BE2C (cell line): Measurements from ENCODE around the gene MNS1.

Experiments used
- DNase-seq: peaks from one replicate; pipeline ENCODE4 v3.0.0-alpha.2; 2020
- H3K27me3 ChIP-seq: fragments of 250-450 bp; sonication (Bioruptor Pico); 2 replicates; pipeline ENCODE4 v1.5.1; 2020; ENCODE audit warnings: mild to moderate bottlenecking
- H3K36me3 ChIP-seq: fragments of 250-450 bp; sonication (Bioruptor Pico); 2 replicates; pipeline ENCODE4 v1.5.1; 2020; ENCODE audit warnings: mild to moderate bottlenecking
- H3K4me1 ChIP-seq: fragments of 250-450 bp; sonication (Bioruptor Pico); 2 replicates; pipeline ENCODE4 v1.5.1; 2020
- H3K4me3 ChIP-seq: 2 replicates; pipeline ENCODE4 v1.5.1; 2011; ENCODE audit warnings: low read depth, low read length
- H3K9me3 ChIP-seq: fragments of 250-450 bp; sonication (Bioruptor Pico); 2 replicates; pipeline ENCODE4 v1.5.1; 2020
- TF ChIP-seq, protein P1 (sequence below): IDR thresholded peaks from 2 replicates; pipeline ENCODE4 v1.5.1; 2012; ENCODE audit warnings: mild to moderate bottlenecking, low read depth, low read length

MNS1 gene

DNA sequence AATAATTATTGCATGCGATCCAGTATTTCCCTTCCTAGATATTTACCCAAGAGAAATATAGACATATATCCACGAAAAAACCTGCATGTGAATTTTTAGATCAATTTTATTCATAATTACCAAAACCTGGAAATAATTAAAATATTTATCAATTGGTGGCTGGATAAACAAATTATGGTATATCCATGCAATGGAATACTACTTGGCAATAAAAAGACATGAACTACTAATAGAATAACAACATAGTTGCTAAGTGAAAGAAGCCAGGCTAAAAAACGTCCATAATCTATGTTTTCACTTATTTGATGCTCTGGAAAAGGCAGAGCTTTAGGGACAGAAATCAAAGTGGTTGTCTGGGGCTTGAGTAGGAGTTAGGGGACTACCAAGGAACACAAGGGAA lies 79.0 kb downstream of the MNS1 start:
- no peak for DNase-seq
- TF ChIP-seq, protein P1, sequence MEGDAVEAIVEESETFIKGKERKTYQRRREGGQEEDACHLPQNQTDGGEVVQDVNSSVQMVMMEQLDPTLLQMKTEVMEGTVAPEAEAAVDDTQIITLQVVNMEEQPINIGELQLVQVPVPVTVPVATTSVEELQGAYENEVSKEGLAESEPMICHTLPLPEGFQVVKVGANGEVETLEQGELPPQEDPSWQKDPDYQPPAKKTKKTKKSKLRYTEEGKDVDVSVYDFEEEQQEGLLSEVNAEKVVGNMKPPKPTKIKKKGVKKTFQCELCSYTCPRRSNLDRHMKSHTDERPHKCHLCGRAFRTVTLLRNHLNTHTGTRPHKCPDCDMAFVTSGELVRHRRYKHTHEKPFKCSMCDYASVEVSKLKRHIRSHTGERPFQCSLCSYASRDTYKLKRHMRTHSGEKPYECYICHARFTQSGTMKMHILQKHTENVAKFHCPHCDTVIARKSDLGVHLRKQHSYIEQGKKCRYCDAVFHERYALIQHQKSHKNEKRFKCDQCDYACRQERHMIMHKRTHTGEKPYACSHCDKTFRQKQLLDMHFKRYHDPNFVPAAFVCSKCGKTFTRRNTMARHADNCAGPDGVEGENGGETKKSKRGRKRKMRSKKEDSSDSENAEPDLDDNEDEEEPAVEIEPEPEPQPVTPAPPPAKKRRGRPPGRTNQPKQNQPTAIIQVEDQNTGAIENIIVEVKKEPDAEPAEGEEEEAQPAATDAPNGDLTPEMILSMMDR: no peak
- Histone ChIP-seq H3K36me3 (no peaks in the 10 kb centered on the region), H3K4me1 (no peaks in the 10 kb centered on the region), H3K27me3 (no peaks in the 10 kb centered on the region), H3K9me3 (no peaks in the 10 kb centered on the region), H3K4me3 (no peak overlapping the region)

DNA sequence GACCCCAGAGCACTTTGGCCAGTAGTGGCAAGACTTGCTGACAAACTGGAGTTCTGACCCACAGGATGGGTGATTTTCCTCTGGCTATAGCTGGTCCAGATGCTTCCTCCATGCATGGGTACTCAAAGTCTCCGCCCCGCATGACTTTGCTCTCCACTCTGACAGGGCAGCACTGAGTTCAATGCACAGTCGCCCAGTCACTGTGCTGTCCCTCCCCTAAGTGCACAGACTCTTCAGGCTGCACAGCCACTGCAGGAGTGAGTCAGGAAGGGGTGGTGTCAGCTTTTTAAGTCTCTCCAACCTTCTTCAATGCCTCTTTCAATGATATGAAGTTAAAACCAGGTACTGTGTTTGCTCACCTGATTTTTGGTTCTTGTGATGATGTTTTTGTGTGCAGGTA lies 81.9 kb downstream of the MNS1 start:
- no peak for DNase-seq
- H3K4me3 ChIP-seq: no peak overlapping the region

More for the DNA sequence above, 81.9 kb downstream of the MNS1 start:
- H3K27me3 ChIP-seq: no peaks in the 10 kb centered on the region
- no peaks in the 10 kb centered on the region for H3K4me1 ChIP-seq
- H3K36me3 ChIP-seq: no peaks in the 10 kb centered on the region
- H3K9me3 ChIP-seq: no peaks in the 10 kb centered on the region
- TF ChIP-seq, protein P1: no peak
